Epithelial cell of esophagus (primary cell): Measurements from ENCODE around the gene CYS1.
"Not testable (repeated sequence)": the region's sequence is repeated elsewhere in the genome, so short reads cannot be mapped to it uniquely, and the experiment has no call there.

ENCODE experiments used
- DNase-seq: peaks from one replicate; pipeline ENCODE4 v3.0.0; 2010; ENCODE audit warnings: low read depth
- H3K4me3 ChIP-seq: 2 replicates; pipeline ENCODE4 v1.5.1; 2011; ENCODE audit warnings: mild to moderate bottlenecking, low read length, control low read depth
- TF ChIP-seq, protein P1 (sequence below): IDR thresholded peaks from 2 replicates; pipeline ENCODE4 v1.5.1; 2011; ENCODE audit warnings: low read depth, mild to moderate bottlenecking, low read length, control low read depth, inconsistent platforms; ENCODE audit not compliant: insufficient read depth; ENCODE audit errors: missing control alignments

Gene CYS1

DNA sequence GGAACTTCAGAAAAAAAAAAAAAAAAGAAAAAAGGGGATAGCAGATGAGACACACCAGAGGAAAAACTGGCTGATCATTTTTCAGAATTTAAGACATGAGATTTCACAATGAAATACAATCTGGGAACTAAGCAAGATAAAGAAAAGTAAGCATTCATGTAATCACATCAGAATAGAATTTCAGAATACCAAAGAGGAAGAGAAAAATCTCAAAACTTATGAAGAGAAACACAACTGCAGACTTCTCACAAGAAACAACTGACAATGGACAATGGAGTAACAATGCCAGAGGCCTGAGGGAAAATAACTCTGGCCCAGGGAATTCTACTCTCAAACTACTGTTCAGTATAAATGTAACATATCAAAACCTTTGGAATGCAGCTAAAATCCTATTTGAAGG, 29.1 kb upstream of the CYS1 start:
- TF ChIP-seq, protein P1, sequence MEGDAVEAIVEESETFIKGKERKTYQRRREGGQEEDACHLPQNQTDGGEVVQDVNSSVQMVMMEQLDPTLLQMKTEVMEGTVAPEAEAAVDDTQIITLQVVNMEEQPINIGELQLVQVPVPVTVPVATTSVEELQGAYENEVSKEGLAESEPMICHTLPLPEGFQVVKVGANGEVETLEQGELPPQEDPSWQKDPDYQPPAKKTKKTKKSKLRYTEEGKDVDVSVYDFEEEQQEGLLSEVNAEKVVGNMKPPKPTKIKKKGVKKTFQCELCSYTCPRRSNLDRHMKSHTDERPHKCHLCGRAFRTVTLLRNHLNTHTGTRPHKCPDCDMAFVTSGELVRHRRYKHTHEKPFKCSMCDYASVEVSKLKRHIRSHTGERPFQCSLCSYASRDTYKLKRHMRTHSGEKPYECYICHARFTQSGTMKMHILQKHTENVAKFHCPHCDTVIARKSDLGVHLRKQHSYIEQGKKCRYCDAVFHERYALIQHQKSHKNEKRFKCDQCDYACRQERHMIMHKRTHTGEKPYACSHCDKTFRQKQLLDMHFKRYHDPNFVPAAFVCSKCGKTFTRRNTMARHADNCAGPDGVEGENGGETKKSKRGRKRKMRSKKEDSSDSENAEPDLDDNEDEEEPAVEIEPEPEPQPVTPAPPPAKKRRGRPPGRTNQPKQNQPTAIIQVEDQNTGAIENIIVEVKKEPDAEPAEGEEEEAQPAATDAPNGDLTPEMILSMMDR, result no peak
- no peak overlapping the region for H3K4me3 ChIP-seq
- no peak for DNase-seq

DNA sequence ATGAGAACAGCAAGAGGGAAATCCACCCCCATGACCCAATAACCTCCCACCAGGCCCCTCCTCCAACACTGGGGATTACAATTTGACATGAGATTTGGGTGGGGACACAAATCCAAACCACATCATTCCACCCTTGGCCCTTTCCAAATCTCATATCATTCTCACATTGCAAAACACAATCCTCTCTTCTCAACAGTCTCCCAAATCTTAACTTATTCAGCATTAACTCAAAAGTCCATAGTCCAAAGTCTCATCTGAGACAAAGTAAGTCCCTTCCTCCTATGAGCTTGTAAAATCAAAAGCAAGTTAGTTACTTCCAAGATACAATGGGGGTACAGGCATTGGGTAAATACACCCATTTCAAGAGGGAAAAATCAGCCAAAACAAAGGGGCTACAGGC, 24.7 kb upstream of the CYS1 start:
- H3K4me3 ChIP-seq, DNase-seq: not testable (repeated sequence)

DNA sequence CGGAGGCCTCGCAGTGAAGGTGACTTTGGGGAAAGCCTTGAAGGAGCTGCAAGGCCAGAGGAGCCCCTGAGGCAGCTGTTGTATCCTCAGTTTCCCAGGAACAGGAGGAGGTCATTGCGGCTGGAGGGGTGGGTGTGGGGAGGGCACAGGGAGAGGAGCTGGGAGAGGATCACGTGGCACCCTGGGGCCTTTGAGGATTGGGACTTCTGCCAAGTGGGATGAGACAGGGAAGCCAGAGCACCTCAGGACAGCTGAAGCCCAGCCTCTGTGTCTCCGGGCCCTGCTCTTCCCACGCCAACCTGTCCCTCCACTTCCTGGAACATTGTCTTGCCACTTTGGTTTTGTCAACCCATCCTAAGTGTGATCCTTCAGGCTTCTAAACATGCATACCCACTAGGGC, 23.0 kb upstream of the CYS1 start:
- TF ChIP-seq, protein P1, result no peak
- H3K4me3 ChIP-seq, result no peak overlapping the region

DNA sequence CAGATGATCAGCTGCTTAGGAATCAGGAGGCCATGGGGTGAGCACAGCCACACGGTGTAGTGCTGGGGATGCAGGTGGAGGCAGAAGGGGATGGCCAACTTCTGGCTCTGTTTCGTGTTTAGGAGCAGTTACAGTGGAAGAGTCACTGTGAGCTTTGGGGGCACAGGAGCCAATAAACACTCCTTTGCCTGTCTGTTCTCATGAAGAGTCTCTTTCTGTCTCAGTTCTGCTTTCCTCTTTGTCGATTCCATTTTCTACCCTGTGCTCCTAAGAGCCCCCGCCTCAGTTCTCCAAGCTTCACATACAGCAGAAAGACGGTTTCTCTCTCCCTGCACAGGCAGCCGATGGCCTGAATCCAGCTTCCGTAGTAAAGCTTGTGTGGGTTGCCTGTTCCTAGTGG, 21.3 kb upstream of the CYS1 start:
- TF ChIP-seq, protein P1, result no peak
- no peak for DNase-seq
- H3K4me3 ChIP-seq, result no peak overlapping the region

More for the DNA sequence above, 23.0 kb upstream of the CYS1 start:
- DNase-seq, result no peak

DNA sequence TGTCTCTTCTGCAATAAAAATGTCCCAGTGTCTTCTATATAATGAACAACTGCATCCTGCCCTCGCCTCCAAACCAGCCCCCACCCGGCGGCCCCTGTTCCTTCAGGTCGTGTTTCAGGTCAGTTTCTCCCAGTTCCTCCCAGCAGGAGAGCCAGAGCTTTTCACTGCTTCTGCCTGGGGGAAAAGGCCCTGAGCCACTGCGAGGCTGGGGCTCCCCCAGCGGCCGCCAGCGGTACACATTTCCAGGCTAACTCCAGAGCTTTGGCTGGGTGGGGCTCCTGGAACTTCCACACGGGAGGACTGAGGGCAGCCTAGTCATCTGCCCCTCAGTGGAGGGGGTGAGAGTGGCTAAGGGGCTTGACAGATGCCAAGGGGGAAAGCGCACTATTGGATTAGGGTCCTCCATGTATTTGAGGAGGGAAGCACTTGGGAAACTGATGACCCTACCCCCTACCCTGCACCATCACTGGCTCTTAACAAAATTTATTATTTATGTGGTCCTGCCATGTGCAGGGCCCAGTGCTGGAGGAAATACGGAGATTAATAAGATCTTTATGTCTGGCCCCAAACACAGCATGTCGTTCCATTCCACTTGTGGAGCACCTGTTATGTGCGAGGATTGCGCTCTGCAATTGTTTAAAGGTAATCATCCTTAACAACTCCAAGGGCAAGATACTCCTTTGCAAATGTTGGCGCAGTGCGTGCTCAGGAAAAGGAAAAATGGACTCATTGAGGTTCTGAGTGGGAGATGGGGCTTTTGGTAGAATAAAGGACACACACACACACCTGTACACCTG, 17.3 kb upstream of the CYS1 start:
- H3K4me3 ChIP-seq, result no peak overlapping the region
- TF ChIP-seq, protein P1, result peak; percentile 88
- DNase-seq, result peak; percentile 67

DNA sequence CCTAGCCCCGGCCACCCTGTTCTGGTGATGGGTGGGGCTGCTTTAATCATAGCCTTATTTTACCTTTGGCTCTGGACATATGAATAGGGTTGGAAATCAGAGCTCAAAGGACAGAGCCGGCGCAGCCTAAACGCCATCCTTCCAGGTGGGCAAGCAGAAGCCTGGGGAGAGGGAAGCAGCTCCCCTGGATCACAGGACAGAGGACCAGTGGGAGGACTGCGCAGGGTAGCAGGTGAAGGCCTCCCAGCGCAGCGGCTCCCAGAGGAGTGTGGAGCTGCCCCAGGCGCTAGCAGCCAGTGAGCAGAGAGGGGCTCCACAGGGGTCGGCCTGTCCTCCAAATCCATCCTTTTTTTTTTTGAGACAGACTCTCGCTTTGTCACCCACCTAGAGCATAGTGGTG, 16.4 kb upstream of the CYS1 start:
- H3K4me3 ChIP-seq, result no peak overlapping the region
- TF ChIP-seq, protein P1, result no peak
- DNase-seq, result no peak

DNA sequence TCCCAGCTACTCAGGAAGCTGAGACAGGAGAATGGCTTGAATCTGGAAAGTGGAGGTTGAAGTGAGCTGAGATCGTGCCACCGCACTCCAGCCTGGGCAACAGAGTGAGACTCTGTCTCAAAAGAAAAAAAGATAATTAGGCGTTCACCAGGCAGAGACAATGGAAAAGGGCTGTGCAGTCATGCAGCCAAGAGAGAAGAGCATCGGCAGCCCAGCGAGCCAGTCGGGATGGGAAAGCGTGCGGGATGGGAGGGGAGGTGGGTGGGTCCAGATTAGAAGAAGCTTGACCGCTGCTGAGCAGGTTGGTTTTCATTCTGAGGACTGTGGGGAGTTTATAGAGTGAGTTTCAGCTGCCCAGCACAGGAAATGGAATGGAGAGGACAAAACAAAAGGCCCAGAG, 15.0 kb upstream of the CYS1 start:
- no peak overlapping the region for H3K4me3 ChIP-seq
- no peak for DNase-seq
- TF ChIP-seq, protein P1, result no peak
